Left forelimb (tissue), 1 donor: ENCODE measurements around the gene PPP6R2.

Experiments used
- DNase-seq: peaks from one replicate; pipeline ENCODE4 v3.0.0-alpha.2; 2018; ENCODE audit warnings: low spot score

PPP6R2 gene

GRCh38 chr22:50342651-50343540, at the start of gene PPP6R2:
Gene PPP6R2 (plus strand): TSS chr22:50343327. CDS start chr22:50393909, 50,582 bp downstream.
- peak; percentile 92 for DNase-seq

DNA sequence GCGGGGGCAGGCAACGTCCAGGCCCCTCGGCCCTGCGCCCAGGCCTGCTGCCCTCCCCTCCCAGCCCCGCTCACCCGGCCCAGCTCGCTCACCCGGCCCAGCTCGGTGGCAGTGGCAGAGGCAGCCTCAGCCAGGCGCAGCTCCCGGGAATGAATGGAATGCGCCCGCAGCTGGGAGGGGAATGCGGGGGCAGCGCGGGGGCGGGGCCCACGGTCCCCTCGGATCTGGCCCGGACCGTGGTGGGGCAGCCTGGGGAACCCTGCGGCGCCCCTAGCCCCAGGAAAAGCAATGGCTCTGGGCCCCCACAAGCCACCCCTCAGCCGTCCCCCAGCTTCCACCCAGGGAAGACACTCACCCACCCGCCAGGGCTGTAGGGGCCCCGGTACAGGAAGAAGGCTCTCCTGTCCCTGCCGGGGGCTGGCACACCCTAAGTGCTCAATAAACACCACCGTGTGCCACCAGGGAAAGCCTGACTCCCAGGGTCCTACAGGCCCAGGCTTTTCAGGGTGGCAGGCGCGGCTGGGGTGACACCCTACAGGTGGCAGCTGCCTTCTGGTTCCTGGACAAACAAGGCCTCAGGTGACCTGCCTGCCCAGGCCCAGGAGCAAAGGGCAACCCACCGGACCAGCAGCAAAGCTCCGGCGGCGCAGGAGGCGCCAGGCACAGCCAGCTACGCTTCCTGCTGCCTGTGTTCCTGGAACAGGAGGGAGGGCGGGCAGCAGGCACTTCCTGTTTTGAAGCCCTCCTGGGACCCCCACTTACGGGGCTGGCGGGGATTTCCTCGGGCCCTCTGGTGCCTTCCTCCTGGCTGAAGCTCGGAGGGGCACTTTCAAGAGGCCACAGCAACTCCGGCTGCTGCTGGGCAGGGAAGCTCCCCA, 49.4 kb upstream of the PPP6R2 start:
- no peak for DNase-seq

DNA sequence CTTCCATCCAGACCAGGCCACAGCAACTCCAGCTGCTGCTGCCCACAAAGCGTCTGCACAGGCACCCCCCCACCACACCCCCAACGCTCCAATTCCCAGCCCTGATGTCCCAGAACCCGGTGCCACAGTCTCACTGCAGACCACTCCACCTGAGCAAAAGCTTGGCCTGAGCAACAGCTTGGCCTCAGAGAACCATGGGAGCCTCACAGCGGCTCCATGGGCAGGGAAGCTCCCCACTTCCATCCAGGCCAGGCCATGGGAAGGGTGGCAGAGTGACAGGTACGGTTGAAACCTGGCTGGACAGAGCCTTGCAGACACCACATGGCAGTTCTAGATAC, 48.8 kb upstream of the PPP6R2 start:
- no peak for DNase-seq

DNA sequence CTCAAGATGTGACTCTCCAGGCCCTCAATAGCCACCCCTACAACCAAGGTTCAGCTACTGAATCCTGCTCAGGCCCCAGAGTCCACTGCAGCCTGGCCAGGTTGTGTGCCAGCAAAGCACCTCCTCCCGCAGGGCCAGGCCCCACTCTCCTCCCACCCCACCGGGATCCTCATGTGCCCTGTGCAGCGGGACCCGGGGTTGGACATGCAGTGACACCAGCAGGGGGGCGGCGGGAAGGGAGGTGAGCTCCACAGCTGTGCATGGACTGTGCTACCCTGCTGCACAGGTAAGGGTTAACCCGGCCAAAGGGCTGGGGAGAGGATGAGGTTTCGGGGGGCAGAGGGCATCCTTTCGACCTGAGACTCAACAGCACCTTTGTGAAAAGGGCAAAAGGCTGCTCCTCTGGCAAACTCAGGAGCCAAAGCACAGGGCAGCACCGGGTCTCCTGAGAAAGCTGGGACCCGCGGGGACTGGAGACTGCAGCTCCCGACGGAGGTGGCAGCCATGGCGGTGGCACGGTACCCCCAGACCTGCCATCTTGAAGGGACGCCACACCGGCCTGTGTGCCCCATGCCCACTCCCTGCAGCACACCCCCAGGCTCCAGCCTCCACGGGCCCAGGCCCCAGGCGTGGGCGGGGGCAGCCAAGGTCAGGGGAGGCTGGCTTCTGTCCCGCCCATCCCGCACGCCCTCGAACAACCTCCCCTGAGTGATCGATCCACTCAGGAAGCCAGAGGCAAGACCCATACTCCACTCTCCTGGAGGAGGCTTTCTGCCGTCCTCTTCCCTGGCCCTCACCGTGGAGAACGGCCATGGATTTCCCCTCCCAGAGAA, 46.3 kb upstream of the PPP6R2 start:
- no peak for DNase-seq

DNA sequence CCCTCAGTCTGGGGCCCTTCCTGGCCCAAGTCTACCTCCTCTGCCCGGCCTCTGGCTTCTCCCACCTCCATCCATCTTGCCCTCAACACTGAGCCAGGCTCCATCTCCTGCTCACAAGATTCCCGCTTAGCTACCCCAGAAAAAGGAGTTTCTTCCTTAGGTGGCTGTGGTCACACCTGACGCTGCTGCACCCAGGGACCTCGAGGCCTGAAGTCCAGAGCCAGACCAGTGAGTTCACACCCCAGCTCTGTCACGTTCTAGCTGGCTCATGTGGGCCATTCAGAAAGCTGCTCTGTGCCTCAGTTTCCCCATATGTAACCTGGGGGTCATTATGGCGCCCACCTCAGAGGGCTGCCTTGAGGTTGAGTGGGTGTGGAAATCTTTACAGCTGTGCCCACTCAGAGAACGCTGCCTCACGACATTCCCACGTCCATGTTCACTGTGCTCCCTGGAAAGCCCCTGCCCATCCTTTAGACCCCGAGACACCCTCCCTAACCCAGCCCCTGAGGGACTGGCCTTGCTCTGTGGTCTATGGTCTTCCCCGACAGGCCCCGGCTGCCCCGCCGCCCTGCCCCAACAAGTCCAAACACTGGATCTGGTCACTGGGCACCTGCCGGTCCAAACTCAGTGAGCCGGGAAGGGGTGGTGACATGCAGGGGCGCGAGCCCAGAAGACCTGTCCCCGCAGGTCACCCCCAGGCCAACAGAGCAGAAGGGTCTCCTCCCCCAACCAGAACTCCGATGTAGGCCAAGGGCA, 45.4 kb upstream of the PPP6R2 start:
- no peak for DNase-seq

- no peak for DNase-seq
These were observed 44.9 kb upstream of the PPP6R2 start for GRCh38 chr22:50298266-50298637.

DNA sequence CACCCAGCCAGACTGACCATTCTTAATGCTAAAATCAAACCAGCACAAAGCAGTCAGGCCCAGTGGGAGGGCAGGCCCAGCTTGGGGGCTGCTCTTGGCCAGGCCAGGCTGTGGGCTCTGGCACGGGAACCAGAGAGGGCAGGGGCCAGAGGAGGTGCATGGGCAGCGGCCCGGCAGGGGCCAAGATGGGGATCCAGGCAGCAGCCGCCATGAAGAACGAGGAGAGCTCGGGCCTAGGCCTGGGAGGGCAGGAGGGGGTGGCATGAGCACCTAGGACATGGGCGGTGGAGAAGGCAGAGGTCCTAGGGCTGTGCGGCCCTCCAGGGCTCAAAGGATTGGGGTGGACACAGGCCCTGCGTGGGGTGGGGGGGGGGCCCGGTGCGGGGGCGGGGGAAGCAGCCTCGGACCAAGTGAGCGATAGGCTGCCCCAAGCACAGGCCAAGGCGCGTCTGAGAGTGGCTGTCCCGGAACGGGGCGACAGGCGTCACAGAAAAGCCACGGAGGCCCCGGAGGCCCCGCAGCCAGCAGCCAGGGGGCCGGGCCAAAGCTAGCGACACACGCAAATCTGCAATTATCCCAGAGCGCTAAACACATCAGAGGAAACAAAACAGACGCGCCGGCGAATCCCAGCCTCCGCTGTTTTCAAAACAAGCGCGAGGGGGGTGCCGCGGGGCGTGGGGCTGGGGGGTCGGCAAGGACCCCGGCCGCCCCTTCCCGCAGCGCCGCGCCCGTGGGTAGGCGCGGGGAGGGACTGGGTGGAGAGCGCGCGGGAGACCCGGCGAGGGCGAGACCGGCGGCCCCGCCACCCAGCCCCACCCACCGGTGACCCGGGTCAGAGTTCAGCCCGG, 44.0 kb upstream of the PPP6R2 start:
- DNase-seq = no peak

DNA sequence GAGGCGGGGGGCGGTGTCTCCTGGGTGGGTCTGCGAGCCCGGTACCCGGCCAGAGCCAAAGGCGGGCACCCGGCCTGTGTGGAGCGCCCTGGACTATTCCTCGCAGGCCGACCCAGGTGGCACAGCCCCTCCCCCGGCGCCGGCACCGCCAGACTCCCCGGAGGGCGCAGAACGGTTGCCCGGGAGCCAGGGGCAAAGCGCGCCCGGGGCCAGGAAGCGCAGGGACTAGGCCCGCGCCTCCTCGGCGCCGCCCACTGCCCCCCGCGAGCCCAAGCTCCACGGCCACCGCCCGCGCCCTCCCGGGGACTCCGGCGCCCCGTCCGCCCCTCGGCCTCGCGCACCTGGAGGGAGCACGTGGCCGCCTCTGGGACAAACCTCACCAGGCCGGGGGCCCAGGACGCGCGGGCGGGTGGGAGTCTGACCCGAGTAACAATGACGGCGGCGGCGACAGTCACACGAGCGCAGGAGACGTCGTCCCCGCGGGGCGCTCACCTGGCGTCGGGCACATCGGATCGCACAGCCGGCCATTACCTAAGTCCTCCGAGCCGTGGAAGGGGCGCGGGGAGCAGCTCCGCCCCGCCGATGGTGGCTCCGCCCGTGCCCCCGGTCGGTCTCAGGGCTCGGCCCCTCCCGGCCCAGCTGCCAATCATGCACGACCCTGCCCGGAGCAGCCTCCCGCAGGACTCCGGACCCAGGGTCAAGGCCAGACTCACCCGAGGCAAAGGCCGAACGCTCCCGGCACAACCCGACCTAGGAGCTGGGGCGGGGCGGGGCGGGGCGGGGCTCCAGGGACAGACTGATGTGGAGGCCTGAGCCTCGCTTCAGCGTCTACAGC, 43.1 kb upstream of the PPP6R2 start:
- DNase-seq = no peak

GRCh38 chr22:50300620-50301257, 42.4 kb upstream of the PPP6R2 start:
- DNase-seq = no peak

DNA sequence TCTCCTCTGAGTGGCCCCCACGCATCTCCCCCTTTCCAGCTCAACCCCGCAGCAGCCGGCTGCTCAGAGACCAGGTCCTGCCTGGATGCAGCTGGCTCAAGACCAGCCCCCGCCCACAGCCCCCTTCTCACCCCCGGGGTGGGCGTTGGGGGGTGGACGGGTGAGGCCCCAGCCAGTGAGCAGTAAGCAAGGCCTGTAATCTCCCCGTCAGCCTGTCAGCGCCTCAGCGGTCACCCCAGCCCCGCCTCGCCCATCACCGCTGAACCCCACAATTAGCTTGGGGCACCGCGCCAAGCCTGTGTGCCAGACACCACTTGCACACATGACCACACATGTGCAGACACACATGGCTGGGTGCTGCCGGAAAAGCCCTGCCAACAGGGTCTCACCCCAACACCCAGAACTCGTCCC, 41.5 kb upstream of the PPP6R2 start:
- no peak for DNase-seq

GRCh38 chr22:50302041-50302541, 41.0 kb upstream of the PPP6R2 start:
- no peak for DNase-seq

DNA sequence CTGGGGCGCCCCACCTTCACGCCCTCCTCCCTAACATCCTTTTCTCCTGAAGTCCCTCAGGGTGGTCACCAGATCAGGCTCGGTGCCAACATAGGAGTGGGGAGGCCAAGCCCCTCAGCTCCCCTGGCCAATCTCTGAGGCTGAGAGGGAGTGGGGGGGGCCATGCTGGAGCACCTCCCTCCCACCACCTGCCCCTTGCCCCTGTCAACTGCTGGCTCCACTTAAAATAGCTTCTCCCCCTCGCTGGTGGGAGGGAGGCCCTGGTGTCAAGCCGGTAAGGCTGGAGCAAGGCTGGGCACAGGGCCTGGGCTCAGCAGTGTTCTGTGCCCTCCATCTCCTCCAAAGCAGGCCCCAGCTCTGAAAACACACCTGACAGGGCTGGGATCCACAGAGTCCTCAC, 40.6 kb upstream of the PPP6R2 start:
- DNase-seq = no peak

DNA sequence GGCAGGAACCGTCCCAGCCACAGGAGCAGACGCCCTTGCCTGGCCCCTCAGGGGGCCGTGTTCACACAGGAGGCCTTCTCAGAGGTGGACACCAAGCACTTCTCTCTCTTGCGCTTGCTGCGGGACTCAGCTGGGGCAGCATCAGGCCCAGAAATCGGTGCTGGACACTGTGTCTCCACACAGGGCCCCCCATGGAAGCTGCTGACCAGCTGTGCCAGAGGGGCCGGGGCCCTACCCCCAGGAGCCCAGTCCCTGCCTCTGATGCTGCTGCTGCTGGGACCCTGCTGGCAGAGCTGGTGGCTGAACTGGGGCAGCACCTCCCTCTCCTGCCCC, 39.6 kb upstream of the PPP6R2 start:
- DNase-seq = no peak

GRCh38 chr22:50303848-50304527, 39.1 kb upstream of the PPP6R2 start:
- DNase-seq = no peak

GRCh38 chr22:50304528-50305392, 38.4 kb upstream of the PPP6R2 start:
- DNase-seq = no peak

DNA sequence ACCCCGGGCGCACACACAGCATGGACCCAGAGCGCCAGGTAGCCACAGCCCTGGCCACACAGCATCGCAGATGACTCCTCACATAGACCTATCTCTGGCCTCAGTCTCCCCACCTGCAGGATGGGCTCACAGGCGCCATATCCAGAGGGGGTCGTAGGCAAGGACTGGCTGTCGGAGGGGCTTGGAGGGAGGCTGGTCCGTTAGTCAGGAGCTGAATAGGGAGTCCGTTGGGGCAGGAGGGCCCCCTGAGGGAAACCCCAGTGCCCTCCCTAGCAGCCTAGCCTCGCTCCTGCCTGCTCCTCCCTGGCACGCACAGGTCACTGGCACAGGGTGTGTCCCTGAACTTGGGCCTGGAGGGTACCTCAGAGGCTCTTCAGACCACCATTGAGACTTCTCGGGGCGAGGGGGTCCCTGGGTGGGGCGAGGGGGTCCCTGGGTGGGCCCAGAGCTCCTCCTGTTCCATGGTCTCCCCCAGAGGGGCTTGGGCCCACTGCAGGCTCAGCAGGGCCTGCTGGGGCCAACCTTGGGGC, 37.7 kb upstream of the PPP6R2 start:
- DNase-seq = no peak

DNA sequence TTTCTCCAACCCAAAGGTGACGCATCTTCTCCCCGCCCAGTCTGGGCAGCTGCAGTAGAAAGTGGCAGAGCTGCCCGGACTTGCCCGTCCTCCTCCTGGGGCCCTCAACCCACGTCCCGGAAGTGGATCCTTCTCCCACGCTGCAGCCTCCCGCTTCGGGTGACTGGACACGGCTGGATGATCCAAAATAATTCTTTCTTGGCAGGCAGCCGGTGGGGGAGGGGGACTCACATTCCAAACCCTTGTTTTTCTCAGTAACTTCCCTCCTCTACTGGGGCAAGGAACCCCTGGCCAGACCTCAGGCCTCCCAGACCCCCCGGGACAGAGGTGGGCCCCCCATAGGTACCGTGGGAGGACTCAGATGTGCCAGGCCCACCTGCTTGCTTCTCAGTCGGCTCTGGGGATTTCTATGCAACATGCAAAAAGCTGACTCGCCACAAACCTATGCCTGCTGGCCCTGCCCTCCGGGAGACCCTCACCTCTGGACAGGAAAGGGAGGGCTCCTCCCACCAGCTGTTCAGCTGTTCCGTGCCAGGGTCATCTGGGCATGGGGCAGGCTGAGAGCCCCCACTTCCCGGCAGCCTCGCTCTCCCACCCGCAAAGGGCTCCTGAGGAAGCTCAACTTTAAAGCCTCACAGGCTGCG, 37.1 kb upstream of the PPP6R2 start:
- DNase-seq = peak; percentile 84
